A673 (cell line): Measurements from ENCODE around the gene MAP7D3. TPM values are rescaled to one million over a fixed set of nuclear protein-coding genes. Genes with fewer than 3 reads are reported as not detected.
"Not testable (repeated sequence)": the region's sequence is repeated elsewhere in the genome, so short reads cannot be mapped to it uniquely, and the experiment has no call there.

ENCODE experiments used
- BruUV-seq: library from RNA; stranded (reverse); fragments of 400-500 nt; replicated peaks from 2 replicates; lab custom pipeline; 2021; lab: Mats Ljungman, UMichigan
- CTCF ChIA-PET: fragments of 300-600 bp; sonication (Branson Sonifier 250); formaldehyde crosslinking; loops from one replicate; lab custom pipeline; 2022; ENCODE audit warnings: antibody characterized with exemption; lab: Charles Lee
- POLR2A ChIA-PET: fragments of 300-600 bp; sonication (Branson Sonifier 250); formaldehyde crosslinking; loops from one replicate; lab custom pipeline; 2022; ENCODE audit warnings: antibody characterized with exemption; ENCODE audit not compliant: low non-redundant PET; lab: Charles Lee
- DNase-seq: peaks from one replicate; pipeline ENCODE4 v3.0.0-alpha.2; 2015; ENCODE audit warnings: low spot score
- H3K27ac ChIP-seq: fragments of 200-600 bp; sonication (generic); 2 replicates; pipeline ENCODE4 v1.5.1; 2016; ENCODE audit warnings: mixed run types, low read depth, mild to moderate bottlenecking, mixed read lengths, antibody characterized with exemption, low read length; ENCODE audit not compliant: poor library complexity, severe bottlenecking
- H3K27me3 ChIP-seq: fragments of 200-600 bp; sonication (generic); replicated peaks from 2 replicates; pipeline ENCODE4 v1.6.1; 2017; ENCODE audit warnings: mixed run types, low read depth, mild to moderate bottlenecking, mixed read lengths, antibody characterized with exemption, low read length; ENCODE audit not compliant: insufficient read depth, poor library complexity
- H3K36me3 ChIP-seq: fragments of 200-600 bp; sonication (generic); 2 replicates; pipeline ENCODE4 v1.6.1; 2016; ENCODE audit warnings: mixed run types, mild to moderate bottlenecking, mixed read lengths, antibody characterized with exemption, low read length; ENCODE audit not compliant: insufficient read depth, poor library complexity, severe bottlenecking
- H3K4me1 ChIP-seq: fragments of 200-600 bp; sonication (generic); 2 replicates; pipeline ENCODE4 v1.6.1; 2017; ENCODE audit warnings: mixed run types, mild to moderate bottlenecking, mixed read lengths, antibody characterized with exemption, low read length; ENCODE audit not compliant: insufficient read depth, poor library complexity, severe bottlenecking
- H3K4me3 ChIP-seq: fragments of 200-600 bp; sonication (generic); 2 replicates; pipeline ENCODE4 v1.5.1; 2016; ENCODE audit warnings: low read depth, mixed run types, mild to moderate bottlenecking, mixed read lengths, low read length; ENCODE audit not compliant: poor library complexity, severe bottlenecking
- H3K9me3 ChIP-seq: fragments of 200-600 bp; sonication (generic); 2 replicates; pipeline ENCODE4 v1.6.1; 2016; ENCODE audit warnings: mixed run types, low read depth, mild to moderate bottlenecking, mixed read lengths, antibody characterized with exemption, low read length; ENCODE audit not compliant: poor library complexity, severe bottlenecking
- EZH2 ChIP-seq: fragments of 200-600 bp; sonication (generic); IDR thresholded peaks from 2 replicates; pipeline ENCODE4 v1.6.1; 2017; ENCODE audit warnings: borderline replicate concordance, low read depth, mild to moderate bottlenecking, mixed read lengths, antibody characterized with exemption, low read length; ENCODE audit not compliant: poor library complexity, severe bottlenecking
- intact Hi-C: fragments of 100-400 bp; cut with micrococcal nuclease; formaldehyde crosslinking; loops from one replicate; pipeline ENCODE4 v1.10.0; 2022; ENCODE audit not compliant: unreplicated experiment
- total RNA-seq: library from RNA; stranded (reverse); gene quantifications from 2 replicates; pipeline ENCODE4 v1.2.3, GENCODE V29; 2021
- TF ChIP-seq, protein P1 (sequence below): fragments of 300-800, 200-600 bp; sonication (generic); conservative IDR thresholded peaks from 2 replicates; pipeline ENCODE4 v1.5.1; 2017; ENCODE audit warnings: low read depth, mild to moderate bottlenecking, antibody characterized with exemption, low read length, moderate library complexity, mixed read lengths

MAP7D3 gene
- total RNA-seq, 1 experiment from 2014 or later = 12.9 TPM

DNA sequence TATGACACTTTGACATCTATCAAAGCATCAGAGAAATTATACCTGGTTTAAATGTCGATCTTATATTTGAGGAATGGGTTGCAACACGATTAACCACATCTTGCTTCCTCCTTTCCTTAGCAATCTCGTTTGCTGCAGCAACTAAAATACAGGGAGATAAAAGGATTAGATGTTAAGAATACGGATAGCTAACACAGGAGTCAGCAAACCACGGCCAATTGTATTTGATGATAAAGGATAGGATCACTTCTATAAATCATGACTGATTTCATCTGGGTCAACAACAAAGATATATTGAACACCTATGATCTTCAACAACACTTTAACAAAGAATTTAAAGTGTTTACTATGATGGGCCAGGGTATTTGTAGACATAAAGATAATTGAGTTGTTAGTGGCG is 5.0 kb downstream of the MAP7D3 start:
- Histone ChIP-seq H3K27me3 (no peaks in the 10 kb centered on the region), H3K4me3 (no peak overlapping the region), H3K4me1 (no peaks in the 10 kb centered on the region), H3K27ac (no peak overlapping the region), H3K36me3 (peaks cover 10% of the 10 kb centered on the region), H3K9me3 (no peaks in the 10 kb centered on the region)
- no peak for DNase-seq
- intact Hi-C loops = loop anchor here (10.0 kb wide), 1 partner anchor 61 kb away; no protein-coding TSS in a partner anchor
- no TSS peak for BruUV-seq
- no peak for TF ChIP-seq EZH2
- TF ChIP-seq, protein P1, sequence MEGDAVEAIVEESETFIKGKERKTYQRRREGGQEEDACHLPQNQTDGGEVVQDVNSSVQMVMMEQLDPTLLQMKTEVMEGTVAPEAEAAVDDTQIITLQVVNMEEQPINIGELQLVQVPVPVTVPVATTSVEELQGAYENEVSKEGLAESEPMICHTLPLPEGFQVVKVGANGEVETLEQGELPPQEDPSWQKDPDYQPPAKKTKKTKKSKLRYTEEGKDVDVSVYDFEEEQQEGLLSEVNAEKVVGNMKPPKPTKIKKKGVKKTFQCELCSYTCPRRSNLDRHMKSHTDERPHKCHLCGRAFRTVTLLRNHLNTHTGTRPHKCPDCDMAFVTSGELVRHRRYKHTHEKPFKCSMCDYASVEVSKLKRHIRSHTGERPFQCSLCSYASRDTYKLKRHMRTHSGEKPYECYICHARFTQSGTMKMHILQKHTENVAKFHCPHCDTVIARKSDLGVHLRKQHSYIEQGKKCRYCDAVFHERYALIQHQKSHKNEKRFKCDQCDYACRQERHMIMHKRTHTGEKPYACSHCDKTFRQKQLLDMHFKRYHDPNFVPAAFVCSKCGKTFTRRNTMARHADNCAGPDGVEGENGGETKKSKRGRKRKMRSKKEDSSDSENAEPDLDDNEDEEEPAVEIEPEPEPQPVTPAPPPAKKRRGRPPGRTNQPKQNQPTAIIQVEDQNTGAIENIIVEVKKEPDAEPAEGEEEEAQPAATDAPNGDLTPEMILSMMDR = no peak
- CTCF ChIA-PET = no interaction called here
- POLR2A ChIA-PET = no interaction called here

DNA sequence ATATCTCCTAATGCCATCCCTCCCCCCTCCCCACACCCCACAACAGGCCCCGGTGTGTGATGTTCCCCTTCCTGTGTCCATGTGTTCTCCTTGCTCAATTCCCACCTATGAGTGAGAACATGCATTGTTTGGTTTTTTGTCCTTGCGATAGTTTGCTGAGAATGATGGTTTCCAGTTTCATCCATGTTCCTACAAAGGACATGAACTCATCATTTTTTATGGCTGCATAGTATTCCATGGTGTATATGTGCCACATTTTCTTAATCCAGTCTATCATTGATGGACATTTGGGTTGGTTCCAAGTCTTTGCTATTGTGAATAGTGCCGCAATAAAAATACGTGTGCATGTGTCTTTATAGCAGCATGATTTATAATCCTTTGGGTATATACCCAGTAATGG is 13.4 kb downstream of the MAP7D3 start:
- H3K27me3 ChIP-seq, CTCF ChIA-PET, H3K9me3 ChIP-seq, POLR2A ChIA-PET, H3K4me3 ChIP-seq, H3K4me1 ChIP-seq, BruUV-seq, intact Hi-C loops, DNase-seq, H3K27ac ChIP-seq: not testable (repeated sequence)
- peaks cover 10% of the 10 kb centered on the region for H3K36me3 ChIP-seq

DNA sequence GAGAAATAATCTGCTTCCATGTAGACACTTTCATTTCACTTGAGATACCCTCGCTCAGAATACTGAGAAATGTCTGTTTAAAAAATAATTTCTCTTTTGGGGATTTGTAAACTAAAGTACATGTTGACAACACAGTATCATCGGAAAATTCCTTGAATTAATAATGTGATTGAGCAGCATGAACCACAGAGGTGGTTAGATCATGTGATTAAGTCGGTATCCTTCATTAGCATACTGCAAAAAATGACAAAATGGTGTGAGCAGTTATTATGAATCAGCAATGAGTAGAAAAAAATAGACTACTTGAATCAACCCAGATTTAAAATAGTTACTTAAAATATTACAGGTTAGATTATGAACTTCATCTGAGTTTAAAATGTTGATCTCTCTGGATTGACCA is 14.1 kb downstream of the MAP7D3 start:
- no peaks in the 10 kb centered on the region for H3K27me3 ChIP-seq
- no peak for DNase-seq
- H3K4me1 ChIP-seq = no peaks in the 10 kb centered on the region
- H3K4me3 ChIP-seq = no peak overlapping the region
- H3K36me3 ChIP-seq = peaks cover 5% of the 10 kb centered on the region
- TF ChIP-seq, protein P1 = no peak
- no peak for TF ChIP-seq EZH2
- intact Hi-C loops = no loop called here
- no peak overlapping the region for H3K27ac ChIP-seq
- BruUV-seq = no TSS peak
- H3K9me3 ChIP-seq = no peaks in the 10 kb centered on the region
- ChIA-PET POLR2A (no interaction called here), CTCF (no interaction called here)

DNA sequence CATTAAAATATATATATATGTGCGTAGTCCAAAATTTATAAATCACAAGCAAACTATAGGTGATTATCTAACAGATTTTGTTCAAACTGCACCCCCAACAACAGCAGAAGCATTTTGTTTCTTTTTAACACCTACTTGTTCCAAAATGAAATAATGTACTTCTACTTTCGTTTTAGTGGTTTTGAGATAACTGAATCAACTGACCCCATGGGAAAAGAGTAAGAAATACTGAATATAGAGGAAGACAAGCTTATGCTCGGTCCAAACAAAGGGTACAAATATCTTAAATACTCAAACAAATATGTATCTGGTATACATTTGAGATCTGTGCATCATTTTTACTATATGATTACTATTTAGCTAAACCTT is 22.4 kb downstream of the MAP7D3 start:
- no peak for DNase-seq
- no peaks in the 10 kb centered on the region for H3K27me3 ChIP-seq
- BruUV-seq = no TSS peak
- CTCF ChIA-PET = interaction anchor here (0.6 kb wide), 1 partner anchor 526 kb away, joined by 3 read pairs; no protein-coding TSS in a partner anchor
- H3K4me1 ChIP-seq = no peaks in the 10 kb centered on the region
- no peak overlapping the region for H3K27ac ChIP-seq
- POLR2A ChIA-PET = no interaction called here
- intact Hi-C loops = no loop called here
- H3K4me3 ChIP-seq = no peak overlapping the region
- peaks cover 4% of the 10 kb centered on the region for H3K36me3 ChIP-seq
- no peak for TF ChIP-seq EZH2
- TF ChIP-seq, protein P1 = no peak
- no peaks in the 10 kb centered on the region for H3K9me3 ChIP-seq
